A549 (cell line): ENCODE measurements around the gene EFS. TPM values are rescaled to one million over a fixed set of nuclear protein-coding genes. Genes with fewer than 3 reads are reported as not detected.

Experiments
- ATAC-seq, 2 experiments: fragments of 200-7000 bp in 1 of 2; fragments of >200 bp in 1 of 2; cut with Nextera tagmentation in 1 of 2; cut with Tn5 transposase in 1 of 2; 3 replicates each; pipeline versions ENCODE4 v1.8.0 to v1.9.1; 2018 to 2020; ENCODE audit warnings: mild to moderate bottlenecking in 1 of 2, moderate library complexity in 1 of 2
- CTCF ChIA-PET: fragments of 300-600 bp; sonication (Branson Sonifier 250); formaldehyde crosslinking; extraction: SDS; loops from one replicate; lab custom pipeline; 2021; ENCODE audit warnings: antibody characterized with exemption, inconsistent platforms; lab: Yijun Ruan, JAX
- POLR2A ChIA-PET: fragments of 350-600 bp; formaldehyde crosslinking; extraction: SDS; loops from one replicate; lab custom pipeline; 2021; ENCODE audit warnings: antibody characterized with exemption, inconsistent platforms; lab: Yijun Ruan, JAX
- DNase-seq, 2 experiments: peaks; one replicate each; pipeline versions ENCODE4 v3.0.0 to v3.0.0-alpha.2; 2011 to 2016; ENCODE audit warnings: low read depth in 1 of 2, low spot score in 1 of 2
- FAIRE-seq: peaks from 2 replicates; lab custom pipeline; 2011; peaks lifted over from hg19 to GRCh38; lab: Jason Lieb, UNC
- H3K27ac ChIP-seq, 2 experiments: fragments of >200 bp; sonication (Bioruptor Twin); formaldehyde crosslinking; 3 replicates each; pipeline ENCODE4 v1.5.1; 2016 to 2017
- H3K4me1 ChIP-seq: fragments of >200 bp; sonication (Bioruptor Twin); formaldehyde crosslinking; 3 replicates; pipeline ENCODE4 v1.6.1; 2016
- H3K4me2 ChIP-seq: fragments of >200 bp; sonication (Bioruptor Twin); formaldehyde crosslinking; 3 replicates; pipeline ENCODE4 v1.6.1; 2016
- H3K4me3 ChIP-seq: fragments of >200 bp; sonication (Bioruptor Twin); formaldehyde crosslinking; 3 replicates; pipeline ENCODE4 v1.5.1; 2016
- H3K9me3 ChIP-seq: fragments of >200 bp; sonication (Bioruptor Twin); formaldehyde crosslinking; 3 replicates; pipeline ENCODE4 v1.6.1; 2016
- EHMT2 ChIP-seq: fragments of 200-600 bp; sonication (generic); IDR thresholded peaks from 2 replicates; pipeline ENCODE4 v1.6.1; 2016; ENCODE audit warnings: antibody characterized with exemption, low read depth, mild to moderate bottlenecking, moderate library complexity
- EP300 ChIP-seq, 2 experiments: fragments of >200 bp; sonication (Bioruptor Twin); formaldehyde crosslinking; IDR thresholded peaks; 2 replicates in 1 of 2; 3 replicates in 1 of 2; pipeline ENCODE4 v1.6.1; 2016 to 2017
- GATA3 ChIP-seq: IDR thresholded peaks from 2 replicates; pipeline ENCODE4 v1.6.1; 2012; ENCODE audit warnings: borderline replicate concordance
- JUN ChIP-seq, 2 experiments: fragments of >200 bp; sonication (Bioruptor Twin); formaldehyde crosslinking; IDR thresholded peaks; 2 replicates in 1 of 2; 3 replicates in 1 of 2; pipeline ENCODE4 v1.6.1; 2016 to 2017
- KDM1A ChIP-seq: fragments of 200-600 bp; sonication (generic); IDR thresholded peaks from 2 replicates; pipeline ENCODE4 v1.6.1; 2016; ENCODE audit warnings: low read depth, mild to moderate bottlenecking
- KDM5A ChIP-seq: fragments of 200-600 bp; sonication (generic); IDR thresholded peaks from 2 replicates; pipeline ENCODE4 v1.6.1; 2016; ENCODE audit warnings: antibody characterized with exemption, mild to moderate bottlenecking
- MAFK ChIP-seq: fragments of 450-650 bp; IDR thresholded peaks from 2 replicates; pipeline ENCODE4 v1.6.1; 2014; ENCODE audit not compliant: partially characterized antibody
- NFE2L2 ChIP-seq: fragments of 150-350 bp; conservative IDR thresholded peaks from 2 replicates; pipeline ENCODE4 v1.6.1; 2014; ENCODE audit warnings: low read length
- NPAS2 ChIP-seq: fragments of 250-450 bp; sonication (Bioruptor Pico); IDR thresholded peaks from 2 replicates; pipeline ENCODE4 v1.8.0; 2022; ENCODE audit warnings: mild to moderate bottlenecking, moderate library complexity, borderline replicate concordance
- NR3C1 ChIP-seq: fragments of >200 bp; sonication (Bioruptor Twin); formaldehyde crosslinking; IDR thresholded peaks from 3 replicates; pipeline ENCODE4 v1.6.1; 2017
- RCOR1 ChIP-seq: fragments of 150-350 bp; IDR thresholded peaks from 2 replicates; pipeline ENCODE4 v1.6.1; 2014; ENCODE audit warnings: antibody characterized with exemption, low read length, low read depth
- SMC3 ChIP-seq: fragments of >200 bp; sonication (Bioruptor Twin); formaldehyde crosslinking; IDR thresholded peaks from 3 replicates; pipeline ENCODE4 v1.6.1; 2018; ENCODE audit warnings: inconsistent platforms
- ZC3H11A ChIP-seq: fragments of 450-650 bp; IDR thresholded peaks from 2 replicates; pipeline ENCODE4 v1.6.1; 2014; ENCODE audit warnings: antibody characterized with exemption, mild to moderate bottlenecking
- ZFP36 ChIP-seq: fragments of 450-650 bp; IDR thresholded peaks from 2 replicates; pipeline ENCODE4 v1.6.1; 2014; ENCODE audit warnings: borderline replicate concordance; ENCODE audit not compliant: partially characterized antibody
- ZNF302 ChIP-seq: fragments of 250-450 bp; sonication (Bioruptor Pico); IDR thresholded peaks from 2 replicates; pipeline ENCODE4 v1.9.0; 2021; ENCODE audit warnings: inconsistent platforms, mild to moderate bottlenecking, moderate library complexity
- ZSCAN20 ChIP-seq: fragments of 250-450 bp; sonication (Bioruptor Pico); IDR thresholded peaks from 2 replicates; pipeline ENCODE4 v1.8.0; 2022; ENCODE audit warnings: mild to moderate bottlenecking, moderate library complexity
- WGBS: methylation state at CpG from one replicate; pipeline ENCODE4 v1.1.6; 2017; ENCODE audit errors: missing lambda C conversion rate; 5-methylcytosine and 5-hydroxymethylcytosine counted together
- polyA plus RNA-seq, 4 experiments: library from polyadenylated mRNA; depleted of rRNA in 3 of 4; stranded (reverse); fragments of >200 nt; fragmentation: RNase III in 1 of 4; extraction: RNeasy Plus Mini Kit Qiagen cat#74134 plus additional on column Dnase treatment in 1 of 4; gene quantifications; 2 replicates in 3 of 4; 3 replicates in 1 of 4; pipeline ENCODE4 v1.2.3, GENCODE V29; 2011 to 2017
- TF ChIP-seq, protein P1 (sequence below): fragments of 250-450 bp; sonication (Bioruptor Pico); IDR thresholded peaks from 2 replicates; pipeline ENCODE4 v1.5.0; 2021; ENCODE audit warnings: mild to moderate bottlenecking, moderate library complexity, borderline replicate concordance
- TF ChIP-seq, protein P2 (sequence below): fragments of >200 bp; sonication (Bioruptor Twin); formaldehyde crosslinking; IDR thresholded peaks from 3 replicates; pipeline ENCODE4 v1.5.1; 2016
- TF ChIP-seq, protein P3 (sequence below): fragments of 200-600 bp; sonication (generic); IDR thresholded peaks from 2 replicates; pipeline ENCODE4 v1.6.1; 2016; ENCODE audit warnings: antibody characterized with exemption, mild to moderate bottlenecking, moderate library complexity

EFS gene
- polyA plus RNA-seq, 2 of the 4 experiments (the other 2 are of a cell fraction), result not detected

DNA sequence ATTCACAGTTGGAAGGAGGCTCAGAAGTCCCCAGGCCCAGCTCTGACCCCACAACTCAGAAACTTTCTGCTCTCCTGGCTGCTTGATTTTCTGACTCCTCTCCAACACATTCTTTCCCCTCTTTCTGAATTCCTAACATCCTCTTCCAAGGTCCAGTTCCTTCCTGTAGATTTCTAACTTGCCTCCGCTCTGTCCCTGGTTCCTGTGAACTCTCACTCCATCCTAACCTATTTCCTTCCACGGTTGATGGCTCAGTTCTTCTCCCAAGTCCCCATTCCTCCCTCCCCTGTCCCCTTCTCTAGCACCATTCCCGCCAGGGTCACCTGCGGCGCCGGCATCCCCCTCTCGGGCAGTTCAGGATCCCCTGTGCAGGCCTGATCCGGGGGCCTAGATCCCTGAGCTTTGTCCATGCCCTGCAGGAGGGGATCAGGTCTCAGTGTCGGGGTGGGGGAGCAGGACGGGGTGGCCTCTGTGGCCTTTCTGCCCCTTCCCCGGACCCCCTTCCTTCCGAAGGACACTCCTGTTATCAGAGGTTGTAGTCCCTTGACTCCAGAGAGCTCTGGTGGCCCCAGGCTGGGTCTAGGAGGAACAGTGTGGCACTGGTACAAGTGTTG is 6.3 kb downstream of the EFS start:
- Histone ChIP-seq H3K4me3 (no peak overlapping the region), H3K4me1 (no peaks in the 10 kb centered on the region), H3K9me3 (no peaks in the 10 kb centered on the region), H3K27ac (no peak overlapping the region), H3K4me2 (no peak overlapping the region)
- CTCF ChIA-PET, result interaction anchor here (1.2 to 9.6 kb wide), 3 partner anchors 12 to 31 kb away, joined by 6 to 80 read pairs (median 28); partner anchors contain the start of gene CMTM5
- no peak for TF ChIP-seq ZC3H11A
- TF ChIP-seq ZNF302 (CRISPR knock-in tag), result no peak
- POLR2A ChIA-PET, result no interaction called here
- DNase-seq (no peak), ATAC-seq (no peak), FAIRE-seq (no peak)
- 86% methylated on average over 8 of the region's 12 CpGs for WGBS

GRCh38 chr14:23358042-23358441 is 6.9 kb downstream of the EFS start:
- WGBS, result 70% methylated on average over 3 of the region's 3 CpGs
- Histone ChIP-seq H3K4me1 (0 out of 3 replicates have a peak, but pooled peaks cover 2% of the 10 kb centered on the region), H3K27ac (no peak overlapping the region), H3K4me3 (no peak overlapping the region), H3K9me3 (no peaks in the 10 kb centered on the region), H3K4me2 (no peak overlapping the region)
- ChIA-PET CTCF (interaction anchor here (1.3 to 9.6 kb wide), 2 partner anchors 19 to 202 kb away, joined by 3 to 80 read pairs; partner anchors contain the start of gene CMTM5), POLR2A (no interaction called here)
- ATAC-seq, result peak in 1 of 2 experiments; percentile 37; a peak in 1 of 6 replicates
- DNase-seq, result no peak
- TF ChIP-seq ZC3H11A (no peak), ZFP36 (no peak)
- TF ChIP-seq, protein P1, sequence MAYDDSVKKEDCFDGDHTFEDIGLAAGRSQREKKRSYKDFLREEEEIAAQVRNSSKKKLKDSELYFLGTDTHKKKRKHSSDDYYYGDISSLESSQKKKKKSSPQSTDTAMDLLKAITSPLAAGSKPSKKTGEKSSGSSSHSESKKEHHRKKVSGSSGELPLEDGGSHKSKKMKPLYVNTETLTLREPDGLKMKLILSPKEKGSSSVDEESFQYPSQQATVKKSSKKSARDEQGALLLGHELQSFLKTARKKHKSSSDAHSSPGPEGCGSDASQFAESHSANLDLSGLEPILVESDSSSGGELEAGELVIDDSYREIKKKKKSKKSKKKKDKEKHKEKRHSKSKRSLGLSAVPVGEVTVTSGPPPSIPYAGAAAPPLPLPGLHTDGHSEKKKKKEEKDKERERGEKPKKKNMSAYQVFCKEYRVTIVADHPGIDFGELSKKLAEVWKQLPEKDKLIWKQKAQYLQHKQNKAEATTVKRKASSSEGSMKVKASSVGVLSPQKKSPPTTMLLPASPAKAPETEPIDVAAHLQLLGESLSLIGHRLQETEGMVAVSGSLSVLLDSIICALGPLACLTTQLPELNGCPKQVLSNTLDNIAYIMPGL (CRISPR knock-in tag), result no peak
- no peak for FAIRE-seq

DNA sequence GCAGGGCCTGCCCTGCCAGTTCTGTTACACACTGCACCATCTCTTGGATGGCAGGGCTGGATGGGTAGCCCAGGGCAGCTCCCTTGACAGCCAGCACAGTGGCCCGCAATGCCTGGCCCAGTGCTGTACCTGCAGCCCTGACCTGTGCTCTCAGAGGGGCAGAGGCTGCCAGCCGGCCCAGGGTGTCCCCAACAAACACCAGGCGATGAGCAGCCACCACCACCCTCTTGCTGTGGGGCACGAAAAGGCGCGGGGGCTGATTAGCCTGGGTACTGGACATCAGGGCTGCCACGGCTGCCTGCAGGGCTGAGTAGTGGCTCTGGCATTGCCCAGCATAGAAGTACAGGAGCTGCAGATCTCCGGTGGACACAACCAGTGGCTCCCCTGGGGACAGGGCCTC is 7.7 kb downstream of the EFS start:
- FAIRE-seq, result no peak
- TF ChIP-seq ZC3H11A, result no peak
- no peak for TF ChIP-seq ZNF302 (CRISPR knock-in tag)
- TF ChIP-seq MAFK, result no peak
- TF ChIP-seq EP300 (IDR thresholded peaks at IDR 0.05), result no peak
- no peak for TF ChIP-seq KDM5A
- no peak for TF ChIP-seq SMC3
- DNase-seq, result no peak
- 79% methylated on average over 5 of the region's 8 CpGs for WGBS
- Histone ChIP-seq H3K9me3 (no peaks in the 10 kb centered on the region), H3K27ac (no peak overlapping the region), H3K4me2 (no peak overlapping the region), H3K4me3 (no peak overlapping the region), H3K4me1 (0 out of 3 replicates have a peak, but pooled peaks cover 3% of the 10 kb centered on the region)
- CTCF ChIA-PET, result interaction anchor here (0.5 to 9.6 kb wide), 4 partner anchors 13 to 202 kb away, joined by 3 to 80 read pairs (median 4); partner anchors contain the start of gene CMTM5
- ATAC-seq, result no peak
- POLR2A ChIA-PET, result no interaction called here

- Histone ChIP-seq H3K9me3 (no peaks in the 10 kb centered on the region), H3K4me1 (0 out of 3 replicates have a peak, but pooled peaks cover 3% of the 10 kb centered on the region), H3K4me3 (no peak overlapping the region), H3K27ac (no peak overlapping the region), H3K4me2 (no peak overlapping the region)
- FAIRE-seq (no peak), ATAC-seq (no peak), DNase-seq (no peak)
- TF ChIP-seq, protein P2, sequence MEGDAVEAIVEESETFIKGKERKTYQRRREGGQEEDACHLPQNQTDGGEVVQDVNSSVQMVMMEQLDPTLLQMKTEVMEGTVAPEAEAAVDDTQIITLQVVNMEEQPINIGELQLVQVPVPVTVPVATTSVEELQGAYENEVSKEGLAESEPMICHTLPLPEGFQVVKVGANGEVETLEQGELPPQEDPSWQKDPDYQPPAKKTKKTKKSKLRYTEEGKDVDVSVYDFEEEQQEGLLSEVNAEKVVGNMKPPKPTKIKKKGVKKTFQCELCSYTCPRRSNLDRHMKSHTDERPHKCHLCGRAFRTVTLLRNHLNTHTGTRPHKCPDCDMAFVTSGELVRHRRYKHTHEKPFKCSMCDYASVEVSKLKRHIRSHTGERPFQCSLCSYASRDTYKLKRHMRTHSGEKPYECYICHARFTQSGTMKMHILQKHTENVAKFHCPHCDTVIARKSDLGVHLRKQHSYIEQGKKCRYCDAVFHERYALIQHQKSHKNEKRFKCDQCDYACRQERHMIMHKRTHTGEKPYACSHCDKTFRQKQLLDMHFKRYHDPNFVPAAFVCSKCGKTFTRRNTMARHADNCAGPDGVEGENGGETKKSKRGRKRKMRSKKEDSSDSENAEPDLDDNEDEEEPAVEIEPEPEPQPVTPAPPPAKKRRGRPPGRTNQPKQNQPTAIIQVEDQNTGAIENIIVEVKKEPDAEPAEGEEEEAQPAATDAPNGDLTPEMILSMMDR, result no peak
- TF ChIP-seq ZSCAN20 (CRISPR knock-in tag), result no peak
- TF ChIP-seq, protein P3, sequence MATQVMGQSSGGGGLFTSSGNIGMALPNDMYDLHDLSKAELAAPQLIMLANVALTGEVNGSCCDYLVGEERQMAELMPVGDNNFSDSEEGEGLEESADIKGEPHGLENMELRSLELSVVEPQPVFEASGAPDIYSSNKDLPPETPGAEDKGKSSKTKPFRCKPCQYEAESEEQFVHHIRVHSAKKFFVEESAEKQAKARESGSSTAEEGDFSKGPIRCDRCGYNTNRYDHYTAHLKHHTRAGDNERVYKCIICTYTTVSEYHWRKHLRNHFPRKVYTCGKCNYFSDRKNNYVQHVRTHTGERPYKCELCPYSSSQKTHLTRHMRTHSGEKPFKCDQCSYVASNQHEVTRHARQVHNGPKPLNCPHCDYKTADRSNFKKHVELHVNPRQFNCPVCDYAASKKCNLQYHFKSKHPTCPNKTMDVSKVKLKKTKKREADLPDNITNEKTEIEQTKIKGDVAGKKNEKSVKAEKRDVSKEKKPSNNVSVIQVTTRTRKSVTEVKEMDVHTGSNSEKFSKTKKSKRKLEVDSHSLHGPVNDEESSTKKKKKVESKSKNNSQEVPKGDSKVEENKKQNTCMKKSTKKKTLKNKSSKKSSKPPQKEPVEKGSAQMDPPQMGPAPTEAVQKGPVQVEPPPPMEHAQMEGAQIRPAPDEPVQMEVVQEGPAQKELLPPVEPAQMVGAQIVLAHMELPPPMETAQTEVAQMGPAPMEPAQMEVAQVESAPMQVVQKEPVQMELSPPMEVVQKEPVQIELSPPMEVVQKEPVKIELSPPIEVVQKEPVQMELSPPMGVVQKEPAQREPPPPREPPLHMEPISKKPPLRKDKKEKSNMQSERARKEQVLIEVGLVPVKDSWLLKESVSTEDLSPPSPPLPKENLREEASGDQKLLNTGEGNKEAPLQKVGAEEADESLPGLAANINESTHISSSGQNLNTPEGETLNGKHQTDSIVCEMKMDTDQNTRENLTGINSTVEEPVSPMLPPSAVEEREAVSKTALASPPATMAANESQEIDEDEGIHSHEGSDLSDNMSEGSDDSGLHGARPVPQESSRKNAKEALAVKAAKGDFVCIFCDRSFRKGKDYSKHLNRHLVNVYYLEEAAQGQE, result no peak
- no peak for TF ChIP-seq NFE2L2
- TF ChIP-seq GATA3, result no peak
- TF ChIP-seq RCOR1, result no peak
- TF ChIP-seq EHMT2, result no peak
- TF ChIP-seq JUN (IDR thresholded peaks at IDR 0.05), result no peak
- TF ChIP-seq NPAS2, result no peak
- no peak for TF ChIP-seq NR3C1
- no peak for TF ChIP-seq KDM1A
- POLR2A ChIA-PET, result no interaction called here
- 74% methylated on average over 4 of the region's 4 CpGs for WGBS
- CTCF ChIA-PET, result interaction anchor here (0.5 to 9.6 kb wide), 3 partner anchors 13 to 62 kb away, joined by 3 to 80 read pairs (median 4); partner anchors contain the start of gene CMTM5
Measured at GRCh38 chr14:23356662-23357061, 8.3 kb downstream of the EFS start.
